Stimulated activated CD4-positive, alpha-beta T cell treated with anti-CD3 and anti-CD28 coated beads, TNF-alpha, amount 100 ng/mL, for 48 hours (primary cell): ENCODE measurements around the gene STK11.

Experiments
- DNase-seq, 3 donors: peaks; one replicate each; pipeline ENCODE4 v3.0.0-alpha.2; 2020; ENCODE audit warnings: low read depth in 3 of 3

Gene STK11

DNA sequence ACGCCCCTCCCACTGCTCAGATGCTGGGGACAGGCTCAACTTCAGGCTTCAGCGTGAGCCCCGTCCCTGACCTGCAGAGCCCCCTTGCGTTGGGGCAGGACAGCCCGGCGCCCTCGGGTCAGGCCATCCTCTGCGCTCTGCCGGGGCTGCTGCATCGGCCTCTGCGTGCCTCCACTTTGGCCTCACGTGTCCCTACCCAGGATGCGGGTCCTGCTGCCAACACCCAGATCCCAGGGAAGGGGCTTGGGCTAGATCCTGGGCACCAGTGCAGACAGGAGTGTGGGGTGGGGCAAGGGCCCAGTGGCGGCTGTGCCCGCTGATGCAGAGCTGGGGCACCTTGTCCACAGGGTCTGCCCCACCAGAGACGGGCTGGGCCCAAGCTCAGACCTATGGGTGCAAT, 19.3 kb downstream of the STK11 start:
- DNase-seq = no peak

GRCh38 chr19:1225440-1226226, 20.1 kb downstream of the STK11 start:
- no peak for DNase-seq

DNA sequence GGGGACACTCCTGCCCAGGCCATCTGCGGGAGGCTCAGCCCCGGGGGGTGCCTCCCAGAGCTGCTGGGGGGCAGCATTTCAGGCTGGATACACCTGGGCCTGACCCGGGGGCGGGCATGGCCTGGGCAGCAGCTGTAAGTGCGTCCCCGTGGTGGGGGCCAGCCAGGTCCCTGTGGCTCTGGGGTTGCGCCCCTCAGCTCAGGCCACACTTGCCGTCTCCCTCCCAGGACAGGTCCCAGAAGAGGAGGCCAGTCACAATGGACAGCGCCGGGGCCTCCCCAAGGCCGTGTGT, 20.6 kb downstream of the STK11 start:
- no peak for DNase-seq

DNA sequence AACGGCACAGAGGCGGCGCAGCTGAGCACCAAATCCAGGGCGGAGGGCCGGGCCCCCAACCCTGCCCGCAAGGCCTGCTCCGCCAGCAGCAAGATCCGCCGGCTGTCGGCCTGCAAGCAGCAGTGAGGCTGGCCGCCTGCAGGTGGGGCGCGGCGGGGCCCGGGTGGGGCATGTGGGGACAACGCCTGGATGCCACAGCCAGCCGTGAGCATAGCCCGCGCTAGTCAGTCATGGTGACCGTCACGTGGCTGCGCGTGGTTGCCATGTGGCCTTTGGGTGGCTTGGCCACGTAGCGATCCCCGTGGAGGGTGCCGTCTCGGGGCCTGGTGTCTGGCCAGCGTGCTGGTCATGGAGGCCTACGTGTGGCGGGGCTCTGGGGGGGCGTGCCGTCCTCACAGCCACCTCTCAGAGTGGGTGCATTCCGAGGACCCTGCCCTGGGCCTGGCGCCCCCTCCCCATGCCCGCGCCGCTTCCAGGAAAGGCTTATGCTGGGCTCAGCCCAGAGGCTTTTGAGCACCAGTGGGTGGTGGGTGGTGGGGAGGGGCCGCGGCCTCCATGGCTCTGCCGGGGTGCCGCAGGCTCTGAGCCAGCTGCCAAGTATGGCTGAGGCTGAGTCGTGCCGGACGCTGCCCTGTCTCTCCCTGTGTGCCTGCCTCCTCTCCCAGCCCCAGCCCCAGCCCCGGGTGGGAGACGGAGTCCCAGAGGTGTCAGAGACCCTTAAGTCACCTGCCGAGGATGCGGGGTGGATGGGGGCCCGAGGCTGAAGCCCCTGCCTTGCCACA, 21.1 kb downstream of the STK11 start:
- DNase-seq = no peak

DNA sequence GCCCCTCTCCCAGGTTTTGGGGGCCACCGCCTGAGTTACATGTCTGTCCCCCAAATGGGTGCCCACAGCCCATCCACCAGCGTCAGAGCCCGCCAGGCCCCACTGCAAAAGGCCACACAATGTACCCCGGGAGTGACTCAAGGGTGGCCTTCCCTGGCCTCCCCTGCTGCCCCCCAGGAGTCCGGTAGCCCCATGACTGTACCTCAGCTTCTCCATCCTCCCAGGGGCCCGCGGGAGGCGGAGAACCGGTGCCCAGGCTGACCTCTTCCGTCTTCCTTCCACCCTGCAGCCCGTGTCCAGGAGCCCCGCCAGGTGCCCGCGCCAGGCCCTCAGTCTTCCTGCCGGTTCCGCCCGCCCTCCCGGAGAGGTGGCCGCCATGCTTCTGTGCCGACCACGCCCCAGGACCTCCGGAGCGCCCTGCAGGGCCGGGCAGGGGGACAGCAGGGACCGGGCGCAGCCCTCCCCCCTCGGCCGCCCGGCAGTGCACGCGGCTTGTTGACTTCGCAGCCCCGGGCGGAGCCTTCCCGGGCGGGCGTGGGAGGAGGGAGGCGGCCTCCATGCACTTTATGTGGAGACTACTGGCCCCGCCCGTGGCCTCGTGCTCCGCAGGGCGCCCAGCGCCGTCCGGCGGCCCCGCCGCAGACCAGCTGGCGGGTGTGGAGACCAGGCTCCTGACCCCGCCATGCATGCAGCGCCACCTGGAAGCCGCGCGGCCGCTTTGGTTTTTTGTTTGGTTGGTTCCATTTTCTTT, 21.9 kb downstream of the STK11 start:
- no peak for DNase-seq

DNA sequence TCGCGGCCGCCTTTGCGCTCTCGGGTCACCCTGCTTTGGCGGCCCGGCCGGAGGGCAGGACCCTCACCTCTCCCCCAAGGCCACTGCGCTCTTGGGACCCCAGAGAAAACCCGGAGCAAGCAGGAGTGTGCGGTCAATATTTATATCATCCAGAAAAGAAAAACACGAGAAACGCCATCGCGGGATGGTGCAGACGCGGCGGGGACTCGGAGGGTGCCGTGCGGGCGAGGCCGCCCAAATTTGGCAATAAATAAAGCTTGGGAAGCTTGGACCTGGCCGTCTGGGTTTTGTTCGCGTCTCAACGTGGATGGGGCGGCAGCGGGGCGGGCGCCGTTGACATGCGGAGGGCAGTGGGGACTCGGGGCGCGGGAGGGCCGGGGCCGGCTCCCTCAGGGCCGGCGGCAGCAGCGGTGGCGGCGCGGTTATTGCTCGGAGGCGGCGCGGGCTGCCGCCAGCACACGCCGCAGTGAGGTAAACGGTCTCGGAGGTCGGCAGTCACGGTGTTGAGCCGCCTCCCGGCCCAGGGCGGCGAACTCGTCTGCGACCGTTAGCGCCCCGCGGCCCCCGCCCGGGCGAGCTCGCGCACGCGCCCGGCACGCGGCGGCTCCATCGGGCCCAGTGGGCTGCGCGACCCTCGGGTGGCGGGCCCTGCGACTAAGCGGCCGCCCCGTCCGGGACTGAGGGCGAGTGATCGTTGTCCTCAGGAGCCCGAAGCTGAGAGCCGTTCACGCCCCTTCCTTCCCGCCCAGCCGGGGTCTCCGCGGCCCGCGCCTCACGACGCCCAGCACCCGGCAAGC, 22.8 kb downstream of the STK11 start:
- DNase-seq = no peak

DNA sequence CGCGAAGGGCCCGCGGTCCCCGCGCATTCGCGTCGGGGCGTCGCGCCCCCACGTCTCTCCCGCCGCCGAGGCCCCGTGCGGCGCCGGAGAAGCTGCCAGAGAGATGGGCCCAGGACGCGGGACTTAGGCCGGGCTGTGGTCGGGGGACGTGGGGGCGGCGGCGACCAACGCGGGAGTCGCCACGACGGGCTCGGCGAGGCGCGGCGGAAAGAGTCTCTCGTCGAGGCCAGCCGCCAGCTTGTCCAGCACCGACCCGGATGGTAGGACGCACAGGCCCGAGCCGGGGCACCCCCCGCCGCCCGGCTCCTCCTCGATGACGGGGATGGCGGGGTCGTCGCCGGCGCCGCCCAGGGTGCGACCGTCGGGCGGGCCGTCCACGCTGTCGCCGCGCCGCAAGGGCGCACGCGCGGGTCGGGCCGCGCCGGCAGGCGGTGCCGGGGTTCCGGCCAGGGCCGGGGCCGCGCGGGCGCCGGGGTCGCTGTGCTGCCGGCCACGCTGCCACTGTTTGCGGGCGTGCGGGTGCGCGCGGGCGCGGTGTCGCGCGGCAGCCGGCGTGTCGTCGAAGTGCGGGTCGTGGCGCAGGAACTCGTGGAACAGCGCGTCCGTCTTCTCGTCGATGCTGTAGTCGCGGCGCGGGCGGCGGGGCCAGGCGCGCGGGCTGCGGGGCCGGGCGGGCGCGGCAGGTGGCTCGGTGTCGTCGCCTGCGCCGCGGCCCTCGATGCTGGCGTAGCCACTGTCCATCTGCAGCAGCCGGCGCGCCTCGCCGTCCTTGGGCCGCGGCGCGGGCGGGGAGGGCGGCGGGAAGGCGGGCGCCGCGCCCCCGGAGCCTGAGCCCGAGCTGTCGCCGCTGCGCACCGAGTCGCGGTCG, 23.7 kb downstream of the STK11 start:
- no peak for DNase-seq

DNA sequence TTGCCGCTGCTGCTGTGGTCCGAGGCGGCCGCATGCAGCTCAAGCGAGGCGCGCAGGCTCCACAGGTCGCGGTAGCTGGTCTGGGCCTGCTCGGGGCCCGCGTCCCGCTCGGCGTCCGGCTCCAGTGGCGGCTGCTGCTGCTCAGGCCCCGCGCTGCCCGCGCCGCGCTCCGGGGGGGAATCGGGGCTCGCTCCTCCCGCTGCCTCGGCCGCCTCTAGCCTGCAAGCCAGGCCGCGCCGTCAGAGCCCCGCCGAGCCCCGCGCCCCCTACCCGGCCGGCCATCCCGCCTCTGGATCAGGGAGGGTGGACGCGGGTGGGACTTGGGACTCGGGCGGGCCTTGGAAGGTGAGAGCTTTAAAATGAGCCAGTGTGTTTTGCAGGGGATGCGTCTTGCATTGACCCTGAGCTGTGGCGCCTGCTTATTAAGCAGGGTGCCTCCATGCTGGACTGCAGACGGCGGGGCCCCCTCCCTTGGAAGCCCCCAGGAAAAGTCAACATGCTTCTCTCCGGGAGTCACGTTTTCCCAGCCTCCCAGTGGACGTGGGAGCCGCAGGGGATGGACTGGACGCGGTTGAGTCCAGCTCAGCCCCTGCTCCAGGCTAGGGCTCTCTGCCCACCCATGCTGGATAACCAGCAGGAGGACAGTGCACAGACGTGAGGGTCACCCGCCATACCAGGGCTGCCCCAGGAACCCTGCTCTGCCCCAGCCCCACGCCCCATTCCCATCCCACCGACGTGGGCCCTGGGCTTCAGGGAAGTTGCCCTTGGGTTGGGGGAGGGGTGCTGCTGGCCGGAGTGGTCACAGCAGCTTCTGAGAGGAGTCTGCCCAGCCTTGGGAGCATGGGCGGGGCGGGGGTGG, 24.6 kb downstream of the STK11 start:
- DNase-seq = no peak

DNA sequence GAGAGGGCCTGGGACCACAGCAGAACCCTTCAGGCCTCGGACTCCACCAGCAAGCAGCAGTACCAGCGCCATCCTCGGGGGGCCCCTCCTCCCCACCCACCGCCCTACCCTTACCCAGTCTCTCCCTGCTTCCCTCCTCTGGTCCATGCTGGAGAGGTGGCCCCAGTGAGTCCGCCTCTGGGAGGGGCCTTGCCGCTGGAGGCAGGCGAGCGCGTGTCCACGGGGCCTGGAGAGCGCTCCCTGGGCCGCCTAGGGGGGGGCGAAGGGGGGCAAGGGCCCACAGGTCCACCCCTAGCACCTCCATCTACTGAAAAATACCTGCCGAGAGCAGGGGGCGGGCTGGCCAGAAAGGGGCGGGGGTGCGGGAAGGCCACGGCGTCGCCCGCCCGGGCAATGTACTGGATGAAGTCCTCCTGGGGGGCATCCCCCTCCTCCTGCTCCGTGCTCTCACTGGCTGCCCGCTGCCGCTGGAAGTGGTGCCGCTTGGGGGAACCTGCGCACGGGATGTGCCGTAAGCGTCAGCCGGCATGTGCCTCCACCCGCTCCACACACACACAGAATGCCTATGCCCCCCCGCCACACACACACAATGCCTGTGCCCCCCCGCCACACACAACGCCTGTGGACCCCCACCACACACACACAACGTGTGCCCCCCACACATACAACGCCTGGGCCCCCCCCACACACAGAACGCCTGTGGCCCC, 25.4 kb downstream of the STK11 start:
- DNase-seq = no peak

- DNase-seq = no peak
These were observed 26.4 kb downstream of the STK11 start for GRCh38 chr19:1231729-1232637.

GRCh38 chr19:1232652-1233072, 27.1 kb downstream of the STK11 start:
- DNase-seq = no peak

- no peak for DNase-seq
These were observed 27.6 kb downstream of the STK11 start for GRCh38 chr19:1233115-1233667.

- no peak for DNase-seq
These were observed 28.7 kb downstream of the STK11 start for GRCh38 chr19:1234051-1234954.

DNA sequence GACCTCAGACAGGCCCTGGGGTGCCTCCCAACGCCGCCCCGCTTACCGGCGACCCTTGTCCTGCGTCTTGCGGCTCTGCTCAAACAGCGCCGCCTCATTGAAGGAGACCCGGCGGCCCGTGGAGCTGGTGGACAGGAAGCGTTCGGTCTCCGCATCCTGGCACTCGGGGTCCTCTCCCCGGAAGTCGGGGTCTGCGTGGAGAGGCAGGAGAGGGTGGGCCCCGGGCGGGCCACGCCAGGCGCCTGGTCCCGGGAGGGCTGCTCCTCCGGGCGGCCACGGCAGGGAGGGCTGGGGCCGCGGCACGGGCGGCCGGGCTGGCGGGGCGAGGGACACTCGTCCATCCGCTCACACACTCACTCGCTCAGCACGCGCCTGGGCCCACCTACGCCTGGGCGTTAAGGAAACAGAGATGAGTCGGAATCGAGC, 29.4 kb downstream of the STK11 start:
- no peak for DNase-seq

GRCh38 chr19:1235625-1236538, 30.3 kb downstream of the STK11 start:
- DNase-seq = no peak

- no peak for DNase-seq
These were observed 31.0 kb downstream of the STK11 start for GRCh38 chr19:1236576-1236975.
